ENCODE measurements around the gene CSTPP1.
"Not testable (repeated sequence)": the region's sequence is repeated elsewhere in the genome, so short reads cannot be mapped to it uniquely, and the experiment has no call there.

CSTPP1 gene

DNA sequence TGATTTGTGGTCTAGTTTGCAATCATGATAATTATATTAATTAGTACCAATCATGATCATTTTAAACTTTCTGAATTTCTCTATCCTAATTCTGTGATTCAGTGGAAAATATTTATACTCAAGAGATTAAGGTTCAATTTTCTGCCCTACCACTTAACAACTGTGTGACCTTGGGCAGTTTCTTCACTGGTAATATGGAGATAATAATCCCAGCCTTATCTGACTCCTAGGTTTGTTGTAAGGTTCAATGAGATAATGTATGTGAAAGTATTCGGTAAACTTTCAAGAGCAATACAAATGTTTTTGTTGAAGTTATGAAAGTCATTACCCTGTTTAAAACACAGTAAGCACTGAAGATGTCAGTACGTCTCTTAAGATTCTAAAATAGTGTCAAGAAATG, 36.3 kb downstream of the CSTPP1 start:
- DNase-seq (ENCODE audit: low read depth in 1 of 2, low spot score in 1 of 2) = no peak
- TF ChIP-seq JUND (IDR thresholded peaks at IDR 0.05; ENCODE audit: low read depth) = no peak
- in situ Hi-C loops (cut with HindIII; ENCODE audit: low pct_unique_long_range_greater_than_20kb, low sequenced_read_pairs) = no loop called here

DNA sequence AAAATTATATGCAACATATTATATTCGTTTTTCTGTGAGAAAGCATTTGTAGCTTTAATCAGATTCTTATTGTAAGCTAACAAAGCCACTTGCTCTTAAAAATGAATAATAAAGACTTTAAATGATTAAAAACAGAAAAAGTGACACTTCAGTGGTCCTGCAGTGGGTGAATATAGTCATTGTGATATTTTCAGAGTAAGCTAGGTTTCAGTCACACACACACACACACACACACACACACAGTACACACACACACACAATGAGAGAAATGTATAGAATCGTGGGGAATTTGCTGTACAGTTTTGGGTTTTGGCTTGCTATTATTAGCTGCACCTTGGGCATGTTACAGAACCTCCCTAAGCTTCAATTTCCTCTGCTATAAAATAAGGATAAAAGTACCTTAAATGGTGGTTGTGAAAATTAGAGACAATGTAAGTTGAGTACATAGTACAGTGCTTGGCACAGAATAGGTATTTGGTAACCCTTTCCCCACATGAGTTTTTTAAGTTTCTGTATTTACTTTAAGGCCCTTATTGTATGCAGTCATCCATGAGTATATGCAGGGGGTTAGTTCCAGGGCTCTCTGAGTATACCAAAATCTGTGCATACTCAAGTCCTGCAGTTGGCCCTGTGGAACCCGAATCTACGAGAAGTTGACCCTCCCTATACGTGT, 39.8 kb downstream of the CSTPP1 start:
- DNase-seq (ENCODE audit: low read depth in 1 of 2, low spot score in 1 of 2) = no peak
- TF ChIP-seq JUND (IDR thresholded peaks at IDR 0.05; ENCODE audit: low read depth) = no peak
- in situ Hi-C loops (cut with HindIII; ENCODE audit: low pct_unique_long_range_greater_than_20kb, low sequenced_read_pairs) = no loop called here

DNA sequence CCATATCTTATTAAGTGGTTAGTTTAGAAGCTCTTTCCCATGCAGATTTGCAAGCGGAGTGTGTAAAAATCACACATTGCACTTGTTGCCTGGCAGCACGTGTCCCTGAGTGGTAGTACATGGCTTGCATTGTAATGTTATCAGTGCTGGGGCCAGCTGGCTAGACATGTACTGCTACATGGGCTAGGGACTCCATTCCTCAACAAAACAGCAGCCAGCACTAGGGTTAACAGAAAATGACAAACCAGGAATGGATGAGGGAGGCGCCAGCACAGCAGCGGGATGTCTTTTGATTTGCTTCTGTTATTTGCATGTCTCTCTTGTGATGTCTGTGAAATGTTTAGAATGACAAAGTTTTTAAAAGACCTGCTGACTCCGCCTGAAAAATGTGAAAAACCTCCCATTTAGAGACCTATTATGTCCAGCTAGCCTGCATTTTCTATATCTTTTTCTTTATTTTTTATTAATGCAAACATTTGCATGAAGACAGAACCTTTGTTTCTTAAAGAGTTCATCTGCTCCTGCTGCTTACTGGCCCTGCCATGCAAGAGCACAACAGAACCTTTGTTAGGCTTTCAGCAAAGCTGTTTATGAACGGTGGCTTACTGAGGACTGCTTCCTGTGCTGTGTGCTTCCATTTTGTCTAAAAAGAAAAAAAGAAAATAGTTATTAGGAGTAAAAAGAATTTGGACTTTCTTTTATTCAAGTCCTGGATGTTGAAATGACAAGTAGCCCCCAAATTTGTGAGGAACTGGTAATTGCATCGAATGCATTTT, 40.7 kb downstream of the CSTPP1 start:
- DNase-seq (ENCODE audit: low read depth in 1 of 2, low spot score in 1 of 2) = no peak
- no peak for TF ChIP-seq JUND (IDR thresholded peaks at IDR 0.05; ENCODE audit: low read depth)
- in situ Hi-C loops (cut with HindIII; ENCODE audit: low pct_unique_long_range_greater_than_20kb, low sequenced_read_pairs) = no loop called here

DNA sequence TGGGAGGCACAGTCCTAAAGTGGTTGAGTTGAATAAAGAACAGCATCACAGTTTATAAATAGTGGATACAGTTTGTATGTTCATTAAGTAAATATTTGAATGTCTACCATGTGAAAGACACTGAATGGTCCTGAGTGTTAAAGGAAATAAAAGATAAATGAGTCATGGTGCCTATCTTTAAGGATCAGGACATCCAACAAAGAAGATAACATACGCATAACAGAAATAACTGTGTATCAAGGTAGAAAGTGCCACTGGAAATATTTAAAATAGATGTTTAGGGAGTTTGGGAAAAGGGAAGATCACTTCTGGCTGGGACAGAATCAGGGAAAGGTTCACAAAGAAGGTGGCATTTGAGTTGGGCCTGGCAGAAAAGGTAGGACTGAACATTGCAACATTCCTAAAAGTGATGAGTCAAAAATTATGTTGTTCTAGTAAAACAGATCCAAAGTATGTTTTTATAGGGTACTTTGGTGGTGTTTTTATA, 41.5 kb downstream of the CSTPP1 start:
- no peak for TF ChIP-seq JUND (IDR thresholded peaks at IDR 0.05; ENCODE audit: low read depth)
- in situ Hi-C loops (cut with HindIII; ENCODE audit: low pct_unique_long_range_greater_than_20kb, low sequenced_read_pairs) = no loop called here
- no peak for DNase-seq (ENCODE audit: low read depth in 1 of 2, low spot score in 1 of 2)

DNA sequence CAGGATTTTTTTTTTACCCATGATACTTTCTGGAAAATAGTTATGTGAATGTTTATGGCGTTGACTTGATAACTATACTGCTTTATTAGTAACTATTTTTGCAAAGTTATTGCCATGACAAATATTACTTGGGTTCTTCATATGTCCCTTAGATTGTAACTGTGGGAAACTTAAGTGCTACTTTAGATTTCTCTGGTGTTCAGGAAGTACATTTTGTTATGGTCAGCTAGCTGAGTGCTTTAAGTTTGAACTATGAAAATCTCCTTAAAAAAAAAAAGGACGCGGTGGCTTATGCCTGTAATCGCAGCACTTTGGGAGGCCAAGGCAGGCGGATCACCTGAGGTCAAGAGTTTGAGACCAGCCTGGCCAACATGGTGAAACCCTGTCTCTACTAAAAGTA, 42.8 kb downstream of the CSTPP1 start:
- in situ Hi-C loops (cut with HindIII; ENCODE audit: low pct_unique_long_range_greater_than_20kb, low sequenced_read_pairs) = no loop called here
- no peak for DNase-seq (ENCODE audit: low read depth in 1 of 2, low spot score in 1 of 2)
- TF ChIP-seq JUND (IDR thresholded peaks at IDR 0.05; ENCODE audit: low read depth) = no peak

DNA sequence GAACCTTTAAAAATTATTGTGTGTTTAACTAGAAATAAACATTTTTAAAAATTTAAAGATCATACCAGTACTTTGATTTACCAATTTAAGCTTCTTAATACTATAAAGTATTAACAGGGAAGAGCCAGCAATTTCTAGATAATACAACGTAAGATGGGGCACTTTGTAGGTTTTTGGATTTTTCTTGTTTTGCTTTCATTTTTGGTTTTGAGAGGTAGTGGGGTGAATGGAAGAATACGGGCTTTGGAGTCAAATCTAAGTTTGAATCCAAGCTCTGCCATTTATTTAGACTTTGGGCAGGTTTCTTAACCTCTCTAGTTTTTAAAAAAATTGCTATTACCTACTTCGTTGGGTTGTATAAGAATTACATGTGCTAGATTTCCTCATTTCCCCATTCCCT, 44.9 kb downstream of the CSTPP1 start:
- in situ Hi-C loops (cut with HindIII; ENCODE audit: low pct_unique_long_range_greater_than_20kb, low sequenced_read_pairs) = no loop called here
- TF ChIP-seq JUND (IDR thresholded peaks at IDR 0.05; ENCODE audit: low read depth) = no peak
- no peak for DNase-seq (ENCODE audit: low read depth in 1 of 2, low spot score in 1 of 2)

DNA sequence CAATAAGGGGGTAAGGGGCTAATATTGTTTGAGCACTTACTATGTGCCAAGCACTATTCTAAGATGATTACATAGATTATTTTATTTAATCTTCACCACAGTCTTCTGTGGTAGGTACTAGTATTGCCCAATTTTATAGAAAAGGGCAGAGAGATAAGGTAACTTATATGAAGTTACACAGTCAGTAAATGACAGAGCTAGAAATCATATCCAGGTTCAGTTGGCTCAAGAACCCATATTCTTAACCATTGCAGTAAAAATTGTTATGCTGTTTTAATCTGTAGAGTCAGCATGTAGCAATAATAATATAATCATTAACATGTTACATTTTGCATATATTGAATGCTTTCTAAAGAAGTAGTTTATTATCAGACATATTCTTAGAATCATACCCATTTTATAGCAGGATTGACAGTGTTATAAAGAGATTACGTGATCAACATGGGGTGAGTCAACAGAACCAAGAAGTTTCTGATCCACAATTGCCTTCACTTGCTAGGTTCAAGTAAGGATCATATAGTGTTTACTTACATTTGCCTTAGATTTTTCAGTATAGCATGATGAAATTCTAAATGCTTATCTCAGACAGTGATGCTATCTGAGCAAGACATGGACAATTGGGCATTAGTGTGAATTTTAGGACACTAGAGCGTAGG, 46.4 kb downstream of the CSTPP1 start:
- TF ChIP-seq JUND (IDR thresholded peaks at IDR 0.05; ENCODE audit: low read depth) = no peak
- in situ Hi-C loops (cut with HindIII; ENCODE audit: low pct_unique_long_range_greater_than_20kb, low sequenced_read_pairs) = no loop called here
- DNase-seq (ENCODE audit: low read depth in 1 of 2, low spot score in 1 of 2) = no peak

DNA sequence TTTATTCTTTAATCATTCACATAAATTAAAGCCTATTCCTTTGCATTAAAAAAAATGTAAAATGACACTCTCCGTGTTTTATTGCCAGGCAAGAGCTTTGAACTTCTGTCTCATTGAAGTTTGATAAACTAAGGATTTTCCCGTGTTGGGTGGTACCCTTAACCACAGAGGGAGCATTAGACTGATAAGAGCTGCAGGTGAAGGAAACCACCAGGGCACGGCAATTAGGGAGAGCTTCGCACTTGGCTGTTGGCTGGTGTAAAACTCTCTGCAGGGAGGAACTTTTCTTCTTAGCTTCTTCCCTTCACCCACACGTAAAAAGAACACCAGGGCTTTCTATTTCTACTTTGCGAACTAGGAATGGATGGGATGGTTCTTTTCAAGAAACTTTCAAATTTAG, 47.0 kb downstream of the CSTPP1 start:
- DNase-seq (ENCODE audit: low read depth in 1 of 2, low spot score in 1 of 2) = no peak
- in situ Hi-C loops (cut with HindIII; ENCODE audit: low pct_unique_long_range_greater_than_20kb, low sequenced_read_pairs) = no loop called here
- TF ChIP-seq JUND (IDR thresholded peaks at IDR 0.05; ENCODE audit: low read depth) = no peak

DNA sequence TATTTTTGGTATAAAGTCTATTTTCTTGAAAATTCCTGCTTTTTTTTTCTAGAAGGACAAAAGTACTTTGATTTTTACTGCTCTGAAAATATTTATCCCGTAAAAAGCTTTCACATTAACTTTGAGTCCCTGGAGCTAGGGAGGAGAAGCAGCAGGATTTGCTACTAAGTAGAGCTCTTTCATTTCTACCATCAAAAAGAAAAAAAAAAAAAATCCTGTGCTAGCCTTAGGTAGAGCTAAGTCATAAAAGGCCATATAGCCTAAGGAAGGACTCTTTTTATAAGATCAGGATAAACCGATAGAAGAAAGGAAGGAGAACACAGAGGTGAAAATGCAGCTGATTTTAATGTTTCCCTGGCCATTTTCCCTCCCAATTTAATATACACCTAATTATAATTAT, 48.0 kb downstream of the CSTPP1 start:
- no peak for TF ChIP-seq JUND (IDR thresholded peaks at IDR 0.05; ENCODE audit: low read depth)
- no peak for DNase-seq (ENCODE audit: low read depth in 1 of 2, low spot score in 1 of 2)
- in situ Hi-C loops (cut with HindIII; ENCODE audit: low pct_unique_long_range_greater_than_20kb, low sequenced_read_pairs) = no loop called here

DNA sequence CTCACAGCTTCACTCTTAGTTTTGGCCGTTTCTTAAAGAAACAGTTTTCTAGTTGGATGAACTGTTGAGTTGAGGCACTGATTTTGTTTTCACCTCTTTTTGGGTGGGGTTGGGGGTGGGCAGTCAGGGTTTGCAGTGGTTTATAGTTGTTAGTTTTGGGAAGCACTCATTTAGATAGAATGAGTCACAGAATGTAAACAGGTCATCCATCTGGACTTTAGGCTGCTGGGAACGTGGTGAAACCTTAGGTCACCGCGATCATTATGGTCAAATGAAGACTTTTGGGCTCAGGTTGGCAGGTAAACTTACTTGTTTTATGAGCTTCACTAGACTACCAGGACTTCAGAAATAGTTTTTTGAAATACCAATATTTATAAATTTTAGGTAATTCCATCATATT, 48.4 kb downstream of the CSTPP1 start:
- in situ Hi-C loops (cut with HindIII; ENCODE audit: low pct_unique_long_range_greater_than_20kb, low sequenced_read_pairs) = no loop called here
- no peak for DNase-seq (ENCODE audit: low read depth in 1 of 2, low spot score in 1 of 2)
- no peak for TF ChIP-seq JUND (IDR thresholded peaks at IDR 0.05; ENCODE audit: low read depth)

DNA sequence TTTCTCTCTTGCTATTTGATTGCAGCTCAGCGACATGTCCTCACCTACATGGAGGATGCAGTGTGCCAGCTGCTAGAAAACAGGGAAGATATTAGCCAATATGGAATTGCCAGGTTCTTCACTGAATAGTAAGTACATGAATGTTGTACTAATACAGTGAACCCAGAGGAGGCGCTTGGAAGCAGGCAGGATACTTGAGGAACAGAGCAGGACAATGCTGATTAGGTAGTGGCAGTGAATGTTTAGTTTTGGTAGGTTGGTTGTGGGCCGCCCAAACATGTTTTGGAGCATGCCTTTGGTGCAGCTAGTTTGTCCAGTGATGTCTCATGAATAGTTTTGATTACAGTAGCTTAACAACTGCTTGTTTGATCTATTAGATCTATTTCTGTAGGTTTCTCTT, 50.6 kb downstream of the CSTPP1 start:
- in situ Hi-C loops (cut with HindIII; ENCODE audit: low pct_unique_long_range_greater_than_20kb, low sequenced_read_pairs) = no loop called here
- DNase-seq (ENCODE audit: low read depth in 1 of 2, low spot score in 1 of 2) = no peak
- no peak for TF ChIP-seq JUND (IDR thresholded peaks at IDR 0.05; ENCODE audit: low read depth)

DNA sequence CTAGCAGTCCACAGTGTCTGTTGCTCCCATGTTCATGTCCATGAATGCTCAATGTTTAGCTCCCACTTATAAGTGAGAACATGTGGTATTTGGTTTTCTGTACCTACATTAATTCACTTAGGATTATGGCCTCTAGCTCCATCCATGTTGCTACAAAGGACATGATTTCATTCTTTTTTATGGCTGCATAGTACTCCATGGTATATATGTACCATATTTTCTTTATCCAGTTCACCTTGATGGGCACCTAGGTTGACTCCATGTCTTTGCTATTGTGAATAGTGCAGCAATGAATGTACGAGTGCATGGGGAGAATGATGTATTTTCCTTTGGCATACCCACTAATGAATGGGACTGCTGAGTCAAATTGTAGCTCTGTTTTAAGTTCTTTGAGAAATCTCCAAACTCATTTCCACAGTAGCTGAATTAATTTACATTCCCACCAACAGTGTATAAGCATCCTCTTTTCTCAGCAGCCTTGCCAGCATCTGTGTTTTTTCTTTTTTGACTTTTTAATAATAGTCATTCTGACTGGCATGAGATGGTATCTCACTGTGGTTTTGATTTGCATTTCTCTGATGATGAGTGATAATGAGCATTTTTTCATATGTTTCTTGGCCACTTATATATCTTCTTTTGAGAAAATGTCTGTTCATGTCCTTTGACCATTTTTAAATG, 53.4 kb downstream of the CSTPP1 start:
- DNase-seq (ENCODE audit: low read depth in 1 of 2, low spot score in 1 of 2); in situ Hi-C loops (cut with HindIII; ENCODE audit: low pct_unique_long_range_greater_than_20kb, low sequenced_read_pairs): not testable (repeated sequence)

DNA sequence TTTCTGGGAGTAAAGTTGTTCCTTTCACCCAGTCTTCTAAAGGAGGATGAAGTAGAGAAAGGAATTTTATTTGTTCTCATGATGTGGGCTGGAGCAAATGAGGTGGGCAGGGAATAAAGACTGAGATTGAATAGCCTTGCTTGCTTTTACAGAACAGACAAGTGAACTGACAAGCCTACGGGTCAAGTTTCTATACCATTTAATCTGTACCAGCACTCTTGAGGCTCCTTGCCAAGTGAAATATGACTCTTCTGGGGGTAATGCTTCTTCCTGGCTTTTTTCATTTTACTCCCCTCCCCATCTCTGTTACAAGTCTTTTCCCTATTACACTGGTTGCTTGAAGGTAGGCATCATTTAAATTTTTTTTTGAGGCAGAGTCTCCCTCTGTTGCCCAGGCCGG, 54.8 kb downstream of the CSTPP1 start:
- in situ Hi-C loops (cut with HindIII; ENCODE audit: low pct_unique_long_range_greater_than_20kb, low sequenced_read_pairs) = no loop called here
- TF ChIP-seq JUND (IDR thresholded peaks at IDR 0.05; ENCODE audit: low read depth) = no peak
- DNase-seq (ENCODE audit: low read depth in 1 of 2, low spot score in 1 of 2) = no peak

DNA sequence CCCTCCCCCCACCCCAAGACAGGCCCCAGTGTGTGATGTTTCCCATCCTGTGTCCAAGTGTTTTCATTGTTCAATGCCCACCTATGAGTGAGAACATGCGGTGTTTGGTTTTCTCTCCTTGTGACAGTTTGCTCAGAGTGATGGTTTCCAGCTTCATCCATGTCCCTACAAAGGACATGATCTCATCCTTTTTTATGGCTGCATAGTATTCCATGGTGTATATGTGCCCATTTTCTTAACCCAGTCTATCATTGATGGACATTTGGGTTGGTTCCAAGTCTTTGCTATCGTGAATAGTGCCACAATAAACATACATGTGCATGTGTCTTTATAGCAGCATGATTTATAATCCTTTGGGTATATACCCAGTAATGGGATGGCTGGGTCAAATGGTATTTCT, 55.8 kb downstream of the CSTPP1 start:
- DNase-seq (ENCODE audit: low read depth in 1 of 2, low spot score in 1 of 2); in situ Hi-C loops (cut with HindIII; ENCODE audit: low pct_unique_long_range_greater_than_20kb, low sequenced_read_pairs): not testable (repeated sequence)

DNA sequence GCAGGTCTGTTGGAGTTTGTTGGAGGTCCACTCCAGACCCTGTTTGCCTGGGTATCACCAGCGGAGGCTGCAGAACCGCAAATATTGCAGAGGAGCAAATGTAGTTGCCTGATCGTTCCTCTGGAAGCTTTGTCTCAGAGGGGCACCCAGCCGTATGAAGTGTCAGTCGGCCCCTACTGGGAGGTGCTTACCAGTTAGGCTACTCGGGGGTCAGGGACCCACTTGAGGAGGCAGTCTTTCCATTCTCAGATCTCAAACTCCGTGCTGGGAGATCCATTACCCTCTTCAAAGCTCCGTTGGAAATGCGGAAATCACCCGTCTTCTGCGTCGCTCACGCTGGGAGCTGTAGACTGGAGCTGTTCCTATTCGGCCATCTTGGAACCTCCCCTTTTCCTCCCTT, 61.2 kb downstream of the CSTPP1 start:
- DNase-seq (ENCODE audit: low read depth in 1 of 2, low spot score in 1 of 2); in situ Hi-C loops (cut with HindIII; ENCODE audit: low pct_unique_long_range_greater_than_20kb, low sequenced_read_pairs): not testable (repeated sequence)

All from T47D (cell line).